ENCODE results near the gene RSPH1. TPM values are rescaled to one million over a fixed set of nuclear protein-coding genes. Genes with fewer than 3 reads are reported as not detected.

RSPH1 gene
- total and polyA plus RNA-seq, 4 donors: 0.09 to 0.17 (median 0.16) TPM; not detected in 1

DNA sequence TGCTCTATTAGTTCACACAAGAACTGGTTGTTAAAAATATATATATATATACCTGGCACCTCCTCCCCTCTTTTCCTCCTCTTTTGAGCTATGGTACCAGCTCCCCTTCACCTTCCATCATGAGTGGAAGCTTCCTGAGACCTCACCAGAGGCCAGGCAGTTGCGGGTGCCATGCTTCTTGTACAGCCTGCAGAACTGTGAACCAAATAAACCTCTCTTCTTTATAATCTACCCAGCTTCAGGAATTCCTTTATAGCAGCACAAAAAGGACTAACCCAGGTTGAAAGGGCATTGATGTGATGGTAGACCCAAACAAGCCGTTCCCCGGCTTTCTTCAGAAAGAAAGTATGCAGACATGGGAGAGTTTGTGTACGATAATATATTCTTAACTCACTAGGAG lies 14.9 kb downstream of the RSPH1 start:
- Histone ChIP-seq H3K4me3 (ENCODE audit: low read depth in 1 of 3, low read length in 3 of 3) (no peak overlapping the region), H3K27me3 (ENCODE audit: control insufficient read depth in 4 of 4, insufficient read depth in 4 of 4, low read length in 3 of 4) (no peaks in the 10 kb centered on the region), H3K27ac (ENCODE audit: low read depth in 1 of 2, low read length in 2 of 2) (no peak overlapping the region), H3K9ac (ENCODE audit: low read depth in 1 of 2, low read length in 2 of 2) (no peak overlapping the region), H3K4me1 (ENCODE audit: control insufficient read depth in 4 of 4, insufficient read depth in 4 of 4, low read length in 3 of 4) (no peaks in the 10 kb centered on the region), H3K36me3 (ENCODE audit: control insufficient read depth in 4 of 4, insufficient read depth in 3 of 4, low read depth in 1 of 4, low read length in 3 of 4) (no peaks in the 10 kb centered on the region), H3K9me3 (ENCODE audit: control insufficient read depth in 4 of 4, low read length in 3 of 4) (no peaks in the 10 kb centered on the region)
- DNase-seq (ENCODE audit: low spot score): no peak
- TF ChIP-seq, protein P1, sequence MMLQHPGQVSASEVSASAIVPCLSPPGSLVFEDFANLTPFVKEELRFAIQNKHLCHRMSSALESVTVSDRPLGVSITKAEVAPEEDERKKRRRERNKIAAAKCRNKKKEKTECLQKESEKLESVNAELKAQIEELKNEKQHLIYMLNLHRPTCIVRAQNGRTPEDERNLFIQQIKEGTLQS (IDR thresholded peaks at IDR 0.05): no peak
- TF ChIP-seq EGR1 (IDR thresholded peaks at IDR 0.05; ENCODE audit: low read depth in 2 of 2) (no peak), TAF1 (conservative IDR thresholded peaks at IDR 0.05) (no peak), FOXA1 (IDR thresholded peaks at IDR 0.05) (no peak), HNF4A (conservative IDR thresholded peaks at IDR 0.05) (no peak), NR2F2 (IDR thresholded peaks at IDR 0.05) (no peak), MAX (IDR thresholded peaks at IDR 0.05) (no peak), GABPA (IDR thresholded peaks at IDR 0.05 in 1 of 2, conservative IDR thresholded peaks at IDR 0.05 in 1 of 2) (no peak), RXRA (IDR thresholded peaks at IDR 0.05) (no peak), FOXA2 (IDR thresholded peaks at IDR 0.05) (no peak)
- WGBS: 90% methylated on average over 4 of the region's 4 CpGs

DNA sequence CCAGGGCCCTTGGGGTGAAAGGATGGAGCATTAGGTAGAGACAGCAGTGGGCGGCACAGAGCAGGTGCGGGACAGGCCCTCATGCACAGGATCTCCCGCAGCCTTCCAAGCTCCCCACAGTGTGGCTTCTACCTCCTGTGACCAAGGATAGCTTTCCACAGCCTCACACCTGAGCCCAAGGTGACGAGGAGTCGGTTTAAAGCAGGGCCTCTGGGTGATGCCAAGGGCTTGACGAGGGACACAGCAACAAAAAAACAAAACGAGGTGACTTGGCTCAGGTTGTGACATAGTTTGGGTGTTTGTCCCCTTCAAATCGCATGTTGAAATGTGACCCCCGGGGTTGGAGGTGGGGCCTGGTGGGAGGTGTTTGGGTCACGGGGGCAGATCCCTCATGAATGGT lies 15.3 kb downstream of the RSPH1 start:
- no peaks in the 10 kb centered on the region for H3K27me3 ChIP-seq (ENCODE audit: control insufficient read depth in 4 of 4, insufficient read depth in 4 of 4, low read length in 3 of 4)
- no peak overlapping the region for H3K9ac ChIP-seq (ENCODE audit: low read depth in 1 of 2, low read length in 2 of 2)
- DNase-seq (ENCODE audit: low spot score): no peak
- H3K9me3 ChIP-seq (ENCODE audit: control insufficient read depth in 4 of 4, low read length in 3 of 4): no peaks in the 10 kb centered on the region
- H3K4me3 ChIP-seq (ENCODE audit: low read depth in 1 of 3, low read length in 3 of 3): no peak overlapping the region
- no peaks in the 10 kb centered on the region for H3K36me3 ChIP-seq (ENCODE audit: control insufficient read depth in 4 of 4, insufficient read depth in 3 of 4, low read depth in 1 of 4, low read length in 3 of 4)
- 89% methylated on average over 10 of the region's 10 CpGs for WGBS
- TF ChIP-seq EGR1 (IDR thresholded peaks at IDR 0.05; ENCODE audit: low read depth in 2 of 2) (no peak), JUND (IDR thresholded peaks at IDR 0.05) (no peak), FOXA1 (IDR thresholded peaks at IDR 0.05) (no peak), RAD21 (IDR thresholded peaks at IDR 0.05) (no peak), NR2F2 (IDR thresholded peaks at IDR 0.05) (no peak), YY1 (IDR thresholded peaks at IDR 0.05) (no peak), RXRA (IDR thresholded peaks at IDR 0.05) (no peak), REST (IDR thresholded peaks at IDR 0.05) (no peak), SP1 (IDR thresholded peaks at IDR 0.05) (no peak), HNF4G (IDR thresholded peaks at IDR 0.05) (no peak)
- no peaks in the 10 kb centered on the region for H3K4me1 ChIP-seq (ENCODE audit: control insufficient read depth in 4 of 4, insufficient read depth in 4 of 4, low read length in 3 of 4)
- H3K27ac ChIP-seq (ENCODE audit: low read depth in 1 of 2, low read length in 2 of 2): no peak overlapping the region

DNA sequence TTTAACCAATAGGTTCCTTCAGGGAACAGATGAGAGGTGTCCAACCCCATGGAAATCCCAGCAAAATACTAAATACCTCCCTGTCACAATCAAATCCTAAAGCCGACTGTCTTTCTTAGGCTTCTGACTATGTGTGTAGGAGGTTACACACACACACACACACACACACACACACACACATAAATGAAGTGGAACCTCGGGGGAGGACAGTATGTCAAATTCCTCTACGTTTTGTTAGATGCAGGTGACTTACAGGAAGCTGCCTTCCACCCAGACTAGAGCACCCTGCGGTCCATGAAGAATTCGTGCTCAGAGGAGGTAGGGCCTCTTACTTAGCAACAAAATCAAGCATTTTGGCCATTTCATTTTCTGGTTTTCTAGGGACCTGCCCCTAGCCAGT lies 16.4 kb downstream of the RSPH1 start:
- no peak for DNase-seq (ENCODE audit: low spot score)
- H3K27me3 ChIP-seq (ENCODE audit: control insufficient read depth in 4 of 4, insufficient read depth in 4 of 4, low read length in 3 of 4): no peaks in the 10 kb centered on the region
- no peaks in the 10 kb centered on the region for H3K36me3 ChIP-seq (ENCODE audit: control insufficient read depth in 4 of 4, insufficient read depth in 3 of 4, low read depth in 1 of 4, low read length in 3 of 4)
- TF ChIP-seq FOXA2 (IDR thresholded peaks at IDR 0.05): no peak
- TF ChIP-seq HNF4G (IDR thresholded peaks at IDR 0.05): no peak
- TF ChIP-seq TAF1 (conservative IDR thresholded peaks at IDR 0.05): no peak
- 87% methylated on average over 5 of the region's 5 CpGs for WGBS
- H3K27ac ChIP-seq (ENCODE audit: low read depth in 1 of 2, low read length in 2 of 2): no peak overlapping the region
- no peak overlapping the region for H3K4me3 ChIP-seq (ENCODE audit: low read depth in 1 of 3, low read length in 3 of 3)
- H3K9ac ChIP-seq (ENCODE audit: low read depth in 1 of 2, low read length in 2 of 2): no peak overlapping the region
- no peaks in the 10 kb centered on the region for H3K9me3 ChIP-seq (ENCODE audit: control insufficient read depth in 4 of 4, low read length in 3 of 4)
- H3K4me1 ChIP-seq (ENCODE audit: control insufficient read depth in 4 of 4, insufficient read depth in 4 of 4, low read length in 3 of 4): no peaks in the 10 kb centered on the region
